Thyroid gland (tissue), 4 donors: Measurements from ENCODE around the gene TTLL5. TPM values are rescaled to one million over a fixed set of nuclear protein-coding genes. Genes with fewer than 3 reads are reported as not detected.
A peak's percentile ranks its signal among the peaks of the same experiment; 100 is the strongest.

Experiments used
- DNase-seq, 2 donors: peaks; one replicate each; pipeline ENCODE4 v3.0.0-alpha.2; 2019
- H3K27ac ChIP-seq, 3 donors: fragments of 200-600 bp; sonication (generic); 1 replicate in 2 of 3; 2 replicates in 1 of 3; pipeline ENCODE4 v1.5.1; 2016 to 2019; ENCODE audit warnings: mild to moderate bottlenecking in 1 of 3, moderate library complexity in 1 of 3
- H3K27me3 ChIP-seq: fragments of 200-600 bp; sonication (generic); one replicate; pipeline ENCODE4 v1.5.1; 2019
- H3K36me3 ChIP-seq, 2 donors: fragments of 200-600 bp; sonication (generic); one replicate each; pipeline ENCODE4 v1.5.1; 2016 to 2019
- H3K4me1 ChIP-seq, 2 donors: fragments of 200-600 bp; sonication (generic); one replicate each; pipeline ENCODE4 v1.5.1; 2017 to 2019
- H3K4me3 ChIP-seq, 3 donors: fragments of 200-600 bp; sonication (generic); replicated peaks in 1 of 3; 1 replicate in 2 of 3; 2 replicates in 1 of 3; pipeline ENCODE4 v1.5.1; 2016; ENCODE audit warnings: mild to moderate bottlenecking in 1 of 3
- H3K9me3 ChIP-seq: fragments of 200-600 bp; sonication (generic); one replicate; pipeline ENCODE4 v1.5.1; 2017
- POLR2A ChIP-seq, 2 donors: fragments of 450-650 bp; IDR thresholded peaks; one replicate each; pipeline ENCODE4 v1.6.1; 2017; ENCODE audit warnings: antibody characterized with exemption in 2 of 2, mild to moderate bottlenecking in 2 of 2, moderate library complexity in 1 of 2
- WGBS, 2 donors: methylation state at CpG; one replicate each; pipeline ENCODE4 v1.1.5; 2017; 5-methylcytosine and 5-hydroxymethylcytosine counted together
- intact Hi-C: fragments of 100-400 bp; cut with DNase I; formaldehyde crosslinking; loops from one replicate; pipeline ENCODE4 v1.15.1; 2023
- total RNA-seq, 4 donors: library from RNA; depleted of rRNA; stranded (reverse); fragments of >200 nt; gene quantifications; one replicate each; pipeline ENCODE4 v1.2.3, GENCODE V29; 2016
- TF ChIP-seq, protein P1 (sequence below), 6 experiments: fragments of 200-600 bp in 3 of 6; fragments of 450-650 bp in 3 of 6; sonication (generic) in 3 of 6; IDR thresholded peaks; one replicate each; pipeline ENCODE4 v1.5.1; 2016 to 2019; ENCODE audit warnings: antibody characterized with exemption in 6 of 6, mild to moderate bottlenecking in 2 of 6, inconsistent platforms in 1 of 6, moderate library complexity in 1 of 6

TTLL5 gene
- total RNA-seq, 4 donors from 2014 or later: 31.8 to 65.1 (median 35.7) TPM

DNA sequence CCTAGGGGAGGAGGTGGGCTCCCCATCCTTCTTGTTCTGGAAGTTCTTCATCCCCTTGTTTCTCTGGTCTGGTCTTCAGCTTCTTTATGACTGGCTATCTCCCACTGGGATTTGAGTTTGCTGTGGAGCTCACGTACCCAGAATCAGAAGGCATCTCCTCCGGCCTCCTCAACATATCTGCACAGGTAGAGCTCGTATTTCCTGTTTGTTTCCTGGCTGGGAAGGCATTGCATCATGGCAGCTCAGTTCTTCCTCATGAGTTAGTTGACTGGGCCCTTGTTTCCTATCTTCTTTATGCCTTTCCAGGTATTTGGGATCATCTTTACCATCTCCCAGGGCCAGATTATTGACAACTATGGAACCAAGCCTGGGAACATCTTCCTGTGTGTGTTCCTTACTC is 20.2 kb upstream of the TTLL5 start:
- no peak overlapping the region for H3K4me3 ChIP-seq
- 94 to 96% methylated on average over 3 of the region's 3 CpGs for WGBS, 2 donors
- H3K4me1 ChIP-seq: peaks cover 1 to 7% of the 10 kb centered on the region in 2 donors
- no peaks in the 10 kb centered on the region for H3K9me3 ChIP-seq
- no peaks in the 10 kb centered on the region for H3K36me3 ChIP-seq
- intact Hi-C loops: no loop called here
- DNase-seq: no peak
- H3K27me3 ChIP-seq: no peaks in the 10 kb centered on the region
- no peak overlapping the region for H3K27ac ChIP-seq
- no peak for TF ChIP-seq POLR2A (IDR thresholded peaks at IDR 0.05)
- TF ChIP-seq, protein P1, sequence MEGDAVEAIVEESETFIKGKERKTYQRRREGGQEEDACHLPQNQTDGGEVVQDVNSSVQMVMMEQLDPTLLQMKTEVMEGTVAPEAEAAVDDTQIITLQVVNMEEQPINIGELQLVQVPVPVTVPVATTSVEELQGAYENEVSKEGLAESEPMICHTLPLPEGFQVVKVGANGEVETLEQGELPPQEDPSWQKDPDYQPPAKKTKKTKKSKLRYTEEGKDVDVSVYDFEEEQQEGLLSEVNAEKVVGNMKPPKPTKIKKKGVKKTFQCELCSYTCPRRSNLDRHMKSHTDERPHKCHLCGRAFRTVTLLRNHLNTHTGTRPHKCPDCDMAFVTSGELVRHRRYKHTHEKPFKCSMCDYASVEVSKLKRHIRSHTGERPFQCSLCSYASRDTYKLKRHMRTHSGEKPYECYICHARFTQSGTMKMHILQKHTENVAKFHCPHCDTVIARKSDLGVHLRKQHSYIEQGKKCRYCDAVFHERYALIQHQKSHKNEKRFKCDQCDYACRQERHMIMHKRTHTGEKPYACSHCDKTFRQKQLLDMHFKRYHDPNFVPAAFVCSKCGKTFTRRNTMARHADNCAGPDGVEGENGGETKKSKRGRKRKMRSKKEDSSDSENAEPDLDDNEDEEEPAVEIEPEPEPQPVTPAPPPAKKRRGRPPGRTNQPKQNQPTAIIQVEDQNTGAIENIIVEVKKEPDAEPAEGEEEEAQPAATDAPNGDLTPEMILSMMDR (IDR thresholded peaks at IDR 0.05): no peak

DNA sequence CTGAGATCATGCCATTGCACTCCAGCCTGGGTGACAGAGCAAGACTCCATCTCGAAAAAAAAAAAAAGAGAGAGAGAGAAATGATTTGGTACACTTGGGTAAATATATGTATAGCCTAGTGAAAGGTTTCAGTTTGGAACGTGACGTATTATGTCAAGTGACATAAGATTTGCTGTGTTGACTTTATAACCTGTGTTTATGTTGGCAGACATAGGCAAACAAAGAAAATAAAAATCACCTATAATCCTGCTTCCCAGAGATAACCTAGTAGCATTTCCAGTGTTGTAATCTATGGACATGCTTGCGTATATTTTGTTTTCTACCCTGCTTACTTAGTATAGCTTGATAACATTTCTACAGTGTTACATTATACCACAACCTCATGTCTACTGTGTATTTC is 17.1 kb upstream of the TTLL5 start:
- WGBS, 2 donors: 67 to 68% methylated on average over 4 of the region's 4 CpGs
- Histone ChIP-seq H3K27ac (no peak overlapping the region), H3K9me3 (no peaks in the 10 kb centered on the region), H3K4me3 (no peak overlapping the region), H3K36me3 (no peaks in the 10 kb centered on the region), H3K27me3 (no peaks in the 10 kb centered on the region), H3K4me1 (peaks cover 29 to 36% of the 10 kb centered on the region in 2 donors)
- intact Hi-C loops: no loop called here
- no peak for DNase-seq
- TF ChIP-seq POLR2A (IDR thresholded peaks at IDR 0.05): no peak
- TF ChIP-seq, protein P1 (IDR thresholded peaks at IDR 0.05): no peak

DNA sequence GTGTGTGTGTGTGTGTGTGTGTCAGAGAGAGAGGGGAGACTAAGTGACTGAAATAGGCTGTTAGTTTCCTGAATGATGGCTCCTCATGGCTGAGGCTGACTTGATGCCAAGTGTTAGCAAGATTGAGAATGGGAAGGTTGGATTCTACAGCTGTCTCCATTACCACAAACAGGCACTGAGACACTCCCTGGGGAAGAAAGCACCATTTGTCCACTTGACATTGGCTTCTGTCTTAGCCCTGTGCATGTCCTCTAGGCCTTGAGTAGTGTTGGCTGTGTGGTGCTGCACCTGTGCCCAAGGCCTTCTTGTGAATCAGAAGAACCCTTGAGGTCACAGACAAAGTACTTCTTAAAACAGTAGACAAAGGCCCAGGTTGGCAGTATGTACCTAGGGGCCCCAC is 16.0 kb upstream of the TTLL5 start:
- intact Hi-C loops: no loop called here
- Histone ChIP-seq H3K4me1 (peaks cover 35 to 47% of the 10 kb centered on the region in 2 donors), H3K27me3 (no peaks in the 10 kb centered on the region), H3K27ac (peak overlapping the region in 2 of 3 donors; percentile 88 to 91), H3K36me3 (no peaks in the 10 kb centered on the region), H3K4me3 (no peak overlapping the region), H3K9me3 (no peaks in the 10 kb centered on the region)
- TF ChIP-seq POLR2A (IDR thresholded peaks at IDR 0.05): no peak
- TF ChIP-seq, protein P1 (IDR thresholded peaks at IDR 0.05): no peak
- no peak for DNase-seq

DNA sequence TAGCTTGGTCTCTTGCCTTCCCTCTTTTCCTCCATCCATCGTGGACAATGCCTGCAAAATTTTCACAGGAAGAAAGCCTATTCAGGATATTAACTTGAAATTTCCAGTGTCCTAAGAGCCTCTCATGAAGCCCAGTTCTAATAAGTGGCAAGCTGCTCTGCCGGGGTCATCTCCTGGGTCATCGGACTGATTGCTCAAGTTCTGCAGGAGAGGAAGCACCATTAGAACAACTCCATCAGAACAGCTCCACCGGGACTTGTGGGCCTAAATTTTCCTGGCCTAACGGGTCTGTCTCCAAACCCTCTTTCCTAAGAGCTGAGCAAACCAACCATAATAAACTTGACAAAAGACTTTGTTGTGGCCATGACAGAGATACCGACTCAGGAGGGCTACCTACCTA is 14.3 kb upstream of the TTLL5 start:
- Histone ChIP-seq H3K27me3 (no peaks in the 10 kb centered on the region), H3K27ac (peak overlapping the region; percentile 60 to 91 (median 88)), H3K4me1 (peaks cover 44 to 57% of the 10 kb centered on the region in 2 donors), H3K36me3 (peaks cover 4 to 11% of the 10 kb centered on the region in 2 donors), H3K4me3 (no peak overlapping the region), H3K9me3 (no peaks in the 10 kb centered on the region)
- TF ChIP-seq, protein P1 (IDR thresholded peaks at IDR 0.05): no peak
- no peak for TF ChIP-seq POLR2A (IDR thresholded peaks at IDR 0.05)
- DNase-seq: peak; percentile 32 to 40
- WGBS, 2 donors: 77 to 81% methylated on average over 6 of the region's 6 CpGs
- intact Hi-C loops: no loop called here

DNA sequence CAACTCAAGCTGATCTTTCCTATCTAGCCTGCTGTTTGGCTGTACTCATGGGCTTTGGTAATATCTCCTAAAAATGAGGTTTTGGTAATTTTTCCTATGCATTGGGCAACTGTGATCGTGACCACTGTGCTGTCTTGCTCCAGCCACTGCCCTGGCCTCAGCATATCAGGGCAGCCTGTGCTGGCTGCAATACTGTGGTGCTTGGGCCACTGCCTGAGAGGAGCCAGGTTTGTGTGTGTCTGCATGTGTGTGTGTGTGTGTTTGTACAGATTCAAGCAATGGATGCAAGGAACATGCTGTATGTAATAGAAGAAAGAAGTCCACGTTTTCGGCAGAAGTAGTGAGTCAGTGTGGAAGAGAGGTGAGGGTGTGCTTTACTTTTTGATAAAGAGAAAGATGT is 13.4 kb upstream of the TTLL5 start:
- no peaks in the 10 kb centered on the region for H3K9me3 ChIP-seq
- no peaks in the 10 kb centered on the region for H3K27me3 ChIP-seq
- peak; percentile 64 to 77 for DNase-seq
- no peak for TF ChIP-seq POLR2A (IDR thresholded peaks at IDR 0.05)
- TF ChIP-seq, protein P1 (IDR thresholded peaks at IDR 0.05): no peak
- H3K36me3 ChIP-seq: peaks cover 4 to 11% of the 10 kb centered on the region in 2 donors
- H3K27ac ChIP-seq: peak overlapping the region; percentile 60 to 91 (median 88)
- peaks cover 44 to 57% of the 10 kb centered on the region in 2 donors for H3K4me1 ChIP-seq
- no peak overlapping the region for H3K4me3 ChIP-seq
- intact Hi-C loops: no loop called here
- WGBS, 2 donors: 48 to 51% methylated on average over 3 of the region's 3 CpGs
